NT2/D1 (cell line): Measurements from ENCODE around the gene SHD.

Experiments
- SUZ12 ChIP-seq: IDR thresholded peaks from 2 replicates; pipeline ENCODE4 v1.6.1; 2011; ENCODE audit not compliant: insufficient read length, insufficient read depth; ENCODE audit errors: extremely low read depth
- YY1 ChIP-seq: IDR thresholded peaks from 2 replicates; pipeline ENCODE4 v1.6.1; 2011; ENCODE audit not compliant: insufficient read length, insufficient read depth
- ZNF274 ChIP-seq: IDR thresholded peaks from 2 replicates; pipeline ENCODE4 v1.6.1; 2011; ENCODE audit warnings: mild to moderate bottlenecking, low read depth, low read length

- no peak for TF ChIP-seq YY1
- no peak for TF ChIP-seq SUZ12
- no peak for TF ChIP-seq ZNF274
Observed at GRCh38 chr19:4238831-4239230, 40.2 kb upstream of the SHD start.
